ENCODE data around the gene PPBP. TPM values are rescaled to one million over a fixed set of nuclear protein-coding genes. Genes with fewer than 3 reads are reported as not detected.
A peak's percentile ranks its signal among the peaks of the same experiment; 100 is the strongest.

The PPBP gene
- total RNA-seq, result not detected

DNA sequence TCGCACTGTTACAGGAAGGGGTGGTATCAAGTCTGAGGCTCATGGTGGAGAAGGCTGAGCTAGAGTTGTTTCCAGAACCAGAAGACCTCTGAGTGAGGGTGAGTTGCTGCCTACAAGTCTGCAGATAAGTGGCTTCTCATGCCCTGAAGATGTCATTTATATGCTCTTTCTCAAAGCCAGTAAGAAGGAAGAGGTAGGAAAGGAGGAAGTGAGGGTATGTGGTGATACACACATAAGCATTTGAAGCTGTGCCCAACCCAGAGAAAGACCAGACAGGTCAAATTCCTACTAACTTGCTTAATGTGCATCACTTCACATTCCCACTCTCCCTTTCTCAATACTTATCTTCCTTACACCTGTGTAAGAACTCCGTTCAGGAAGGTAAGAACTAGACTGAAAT lies at the start of gene PPBP:
Gene PPBP, minus strand, starts transcription at position 130 of the 400 bp plus-strand sequence. Its CDS starts 87 bp downstream, at position 43.
- ATAC-seq (no peak), DNase-seq (no peak)
- no peaks in the 10 kb centered on the region for H3K36me3 Mint-ChIP-seq (ENCODE audit: low read depth)
- no peaks in the 10 kb centered on the region for H3K9me3 Mint-ChIP-seq
- ChIA-PET CTCF (interaction anchor here (0.8 kb wide), 1 partner anchor 10 kb away, joined by 3 read pairs; no protein-coding TSS in a partner anchor), POLR2A (no interaction called here)
- no peaks in the 10 kb centered on the region for H3K4me1 Mint-ChIP-seq (ENCODE audit: low read depth)
- intact Hi-C loops (cut with micrococcal nuclease), result no loop called here
- no peak within 1 kb of the TSS for H3K4me3 Mint-ChIP-seq
- H3K27me3 Mint-ChIP-seq, result no peaks in the 10 kb centered on the region
- H3K27ac Mint-ChIP-seq, result no peak within 1 kb of the TSS
- TF ChIP-seq, protein P1, sequence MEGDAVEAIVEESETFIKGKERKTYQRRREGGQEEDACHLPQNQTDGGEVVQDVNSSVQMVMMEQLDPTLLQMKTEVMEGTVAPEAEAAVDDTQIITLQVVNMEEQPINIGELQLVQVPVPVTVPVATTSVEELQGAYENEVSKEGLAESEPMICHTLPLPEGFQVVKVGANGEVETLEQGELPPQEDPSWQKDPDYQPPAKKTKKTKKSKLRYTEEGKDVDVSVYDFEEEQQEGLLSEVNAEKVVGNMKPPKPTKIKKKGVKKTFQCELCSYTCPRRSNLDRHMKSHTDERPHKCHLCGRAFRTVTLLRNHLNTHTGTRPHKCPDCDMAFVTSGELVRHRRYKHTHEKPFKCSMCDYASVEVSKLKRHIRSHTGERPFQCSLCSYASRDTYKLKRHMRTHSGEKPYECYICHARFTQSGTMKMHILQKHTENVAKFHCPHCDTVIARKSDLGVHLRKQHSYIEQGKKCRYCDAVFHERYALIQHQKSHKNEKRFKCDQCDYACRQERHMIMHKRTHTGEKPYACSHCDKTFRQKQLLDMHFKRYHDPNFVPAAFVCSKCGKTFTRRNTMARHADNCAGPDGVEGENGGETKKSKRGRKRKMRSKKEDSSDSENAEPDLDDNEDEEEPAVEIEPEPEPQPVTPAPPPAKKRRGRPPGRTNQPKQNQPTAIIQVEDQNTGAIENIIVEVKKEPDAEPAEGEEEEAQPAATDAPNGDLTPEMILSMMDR (IDR thresholded peaks at IDR 0.05), result no peak

- Mint-ChIP-seq H3K27ac (no peak overlapping the region), H3K27me3 (peaks cover 34% of the 10 kb centered on the region), H3K4me1 (ENCODE audit: low read depth) (peaks cover 7% of the 10 kb centered on the region), H3K36me3 (ENCODE audit: low read depth) (no peaks in the 10 kb centered on the region), H3K4me3 (peak overlapping the region; percentile 69), H3K9me3 (no peaks in the 10 kb centered on the region)
- POLR2A ChIA-PET, result interaction anchor here (0.6 kb wide), 1 partner anchor 115 kb away, joined by 3 read pairs; no protein-coding TSS in a partner anchor
- CTCF ChIA-PET, result no interaction called here
- ATAC-seq (no peak), DNase-seq (no peak)
- TF ChIP-seq, protein P1 (IDR thresholded peaks at IDR 0.05), result no peak
- intact Hi-C loops (cut with micrococcal nuclease), result no loop called here
Observed at GRCh38 chr4:74037076-74037955, 49.3 kb upstream of the PPBP start.

GRCh38 chr4:74033739-74034138 lies 45.7 kb upstream of the PPBP start:
- no peaks in the 10 kb centered on the region for H3K36me3 Mint-ChIP-seq (ENCODE audit: low read depth)
- no peak for DNase-seq
- ChIA-PET POLR2A (no interaction called here), CTCF (no interaction called here)
- peaks cover 18% of the 10 kb centered on the region for H3K27me3 Mint-ChIP-seq
- no peaks in the 10 kb centered on the region for H3K9me3 Mint-ChIP-seq
- peaks cover 3% of the 10 kb centered on the region for H3K4me1 Mint-ChIP-seq (ENCODE audit: low read depth)
- TF ChIP-seq, protein P1 (IDR thresholded peaks at IDR 0.05), result no peak
- no peak overlapping the region for H3K27ac Mint-ChIP-seq
- intact Hi-C loops (cut with micrococcal nuclease), result no loop called here
- ATAC-seq, result no peak
- H3K4me3 Mint-ChIP-seq, result no peak overlapping the region

DNA sequence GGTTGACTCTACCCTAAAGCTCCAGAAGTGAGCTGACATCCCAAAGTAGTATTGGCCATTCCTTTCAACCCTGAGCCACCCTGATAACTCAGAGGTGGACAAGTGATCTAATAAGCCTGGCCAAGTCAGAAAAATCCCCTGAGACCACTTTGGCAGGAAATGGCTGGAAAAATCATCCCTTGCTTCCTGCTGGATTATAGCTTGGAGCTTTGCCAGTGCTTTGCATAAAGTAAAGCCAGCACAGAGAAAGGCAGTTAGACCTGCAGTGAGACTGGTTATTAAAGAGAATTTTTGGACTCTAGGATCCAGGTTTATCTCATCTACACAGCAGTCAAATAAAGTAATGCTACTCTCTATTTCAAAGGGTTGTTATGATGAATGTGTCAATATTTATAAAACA lies 44.1 kb upstream of the PPBP start:
- peaks cover 3% of the 10 kb centered on the region for H3K9me3 Mint-ChIP-seq
- DNase-seq (no peak), ATAC-seq (no peak)
- TF ChIP-seq, protein P1 (IDR thresholded peaks at IDR 0.05), result no peak
- CTCF ChIA-PET, result no interaction called here
- no peak overlapping the region for H3K27ac Mint-ChIP-seq
- POLR2A ChIA-PET, result no interaction called here
- H3K4me1 Mint-ChIP-seq (ENCODE audit: low read depth), result no peaks in the 10 kb centered on the region
- H3K4me3 Mint-ChIP-seq, result no peak overlapping the region
- peaks cover 7% of the 10 kb centered on the region for H3K27me3 Mint-ChIP-seq
- H3K36me3 Mint-ChIP-seq (ENCODE audit: low read depth), result no peaks in the 10 kb centered on the region
- intact Hi-C loops (cut with micrococcal nuclease), result no loop called here

- no peak for DNase-seq
- ATAC-seq, result no peak
- ChIA-PET CTCF (no interaction called here), POLR2A (no interaction called here)
- intact Hi-C loops (cut with micrococcal nuclease), result no loop called here
- Mint-ChIP-seq H3K27me3 (peaks cover 5% of the 10 kb centered on the region), H3K4me3 (no peak overlapping the region), H3K27ac (no peak overlapping the region), H3K9me3 (peaks cover 3% of the 10 kb centered on the region), H3K4me1 (ENCODE audit: low read depth) (no peaks in the 10 kb centered on the region), H3K36me3 (ENCODE audit: low read depth) (no peaks in the 10 kb centered on the region)
- TF ChIP-seq, protein P1 (IDR thresholded peaks at IDR 0.05), result no peak
Observed at GRCh38 chr4:74031576-74031975, 43.6 kb upstream of the PPBP start.
